Measurements from ENCODE around the gene ADAMTSL1. TPM values are rescaled to one million over a fixed set of nuclear protein-coding genes. Genes with fewer than 3 reads are reported as not detected.

ADAMTSL1 gene
- total and polyA plus RNA-seq, 9 of the 15 experiments (the other 6 are each of a cell fraction or from before 2014, with no cell fraction given) = 0.01 TPM; not detected in 8

- no peak for TF ChIP-seq PRDM10 (IDR thresholded peaks at IDR 0.05; ENCODE audit: partially characterized antibody)
- no peak for TF ChIP-seq CBFB (CRISPR knock-in tag; IDR thresholded peaks at IDR 0.05)
- TF ChIP-seq NFE2L1 (tag; IDR thresholded peaks at IDR 0.05; ENCODE audit: borderline replicate concordance, low read depth) = no peak
- TF ChIP-seq CEBPG (CRISPR knock-in tag; IDR thresholded peaks at IDR 0.05) = no peak
- no peak for TF ChIP-seq CEBPG (tag; conservative IDR thresholded peaks at IDR 0.05 in 1 of 2, IDR thresholded peaks at IDR 0.05 in 1 of 2)
Observed at GRCh38 chr9:18684593-18685317, 210.8 kb downstream of the ADAMTSL1 start (continued).

All from K562 (cell line).